HepG2 (cell line): ENCODE measurements around the gene SMARCA4.

Experiments used
- CHD4 ChIP-seq: fragments of 200-600 bp; sonication (generic); IDR thresholded peaks from 2 replicates; pipeline ENCODE4 v1.7.0; 2017; ENCODE audit warnings: mild to moderate bottlenecking, low read length, borderline replicate concordance
- CREB1 ChIP-seq, 2 experiments: fragments of 450-650 bp in 1 of 2; IDR thresholded peaks; 2 replicates each; pipeline ENCODE4 v1.6.1; 2016 to 2017; ENCODE audit warnings: control low read depth in 1 of 2, mild to moderate bottlenecking in 1 of 2, missing compliant biosample characterization in 1 of 2, missing genetic modification characterization in 1 of 2
- CTCF ChIP-seq: sonication (generic); formaldehyde crosslinking; IDR thresholded peaks from 2 replicates; pipeline ENCODE4 v1.5.0; 2020; ENCODE audit warnings: mild to moderate bottlenecking, missing genetic modification reagents, moderate library complexity
- EP300 ChIP-seq, 3 experiments: sonication (generic) in 1 of 3; formaldehyde crosslinking in 1 of 3; IDR thresholded peaks; 2 replicates each; pipeline versions ENCODE4 v1.5.1 to v1.6.1; 2011 to 2020; ENCODE audit warnings: low read depth in 2 of 3, low read length in 2 of 3, borderline replicate concordance in 1 of 3, improper control_type of control experiment in 1 of 3, mild to moderate bottlenecking in 1 of 3, missing genetic modification reagents in 1 of 3, moderate library complexity in 1 of 3
- HNRNPK ChIP-seq: fragments of 200-400 bp; formaldehyde crosslinking; IDR thresholded peaks from 2 replicates; pipeline ENCODE4 v1.6.1; 2018; ENCODE audit warnings: low read length, low read depth, moderate library complexity, mild to moderate bottlenecking; ENCODE audit not compliant: poor library complexity, severe bottlenecking
- POLR2A ChIP-seq, 2 experiments: IDR thresholded peaks; 2 replicates each; pipeline ENCODE4 v1.6.1; 2011; ENCODE audit warnings: low read depth in 2 of 2, low read length in 2 of 2, mild to moderate bottlenecking in 1 of 2, moderate library complexity in 1 of 2; ENCODE audit not compliant: insufficient read depth in 1 of 2
- POLR2AphosphoS5 ChIP-seq: IDR thresholded peaks from 2 replicates; pipeline ENCODE4 v1.6.1; 2012; ENCODE audit warnings: low read depth, low read length
- SP1 ChIP-seq, 2 experiments: fragments of 450-650 bp in 1 of 2; sonication (generic) in 1 of 2; formaldehyde crosslinking in 1 of 2; IDR thresholded peaks; 2 replicates each; pipeline versions ENCODE4 v1.4.0 to v1.6.1; 2016 to 2020; ENCODE audit warnings: missing genetic modification reagents in 1 of 2
- SP140L ChIP-seq: sonication (generic); formaldehyde crosslinking; IDR thresholded peaks from 2 replicates; pipeline ENCODE4 v1.4.0; 2020; ENCODE audit warnings: missing genetic modification reagents, borderline replicate concordance
- TBP ChIP-seq: sonication (generic); formaldehyde crosslinking; IDR thresholded peaks from 2 replicates; pipeline ENCODE4 v1.5.0; 2020; ENCODE audit warnings: missing genetic modification reagents
- ZBTB38 ChIP-seq: sonication (generic); formaldehyde crosslinking; IDR thresholded peaks from 2 replicates; pipeline ENCODE4 v1.5.1; 2020; ENCODE audit warnings: mild to moderate bottlenecking, missing genetic modification reagents
- ZBTB43 ChIP-seq: sonication (generic); formaldehyde crosslinking; conservative IDR thresholded peaks from 2 replicates; pipeline ENCODE4 v1.4.0; 2020; ENCODE audit warnings: missing genetic modification reagents

GRCh38 chr19:11019824-11020223 lies 59.0 kb downstream of the SMARCA4 start:
- TF ChIP-seq POLR2AphosphoS5 = no peak
- no peak for TF ChIP-seq HNRNPK
- no peak for TF ChIP-seq SP1 (IDR thresholded peaks at IDR 0.05)
- no peak for TF ChIP-seq SP1 (CRISPR knock-in tag; IDR thresholded peaks at IDR 0.05)
- no peak for TF ChIP-seq CTCF (CRISPR knock-in tag)
- TF ChIP-seq TBP = no peak
- TF ChIP-seq ZBTB43 = no peak
- TF ChIP-seq ZBTB38 (CRISPR knock-in tag) = no peak
- no peak for TF ChIP-seq POLR2A (IDR thresholded peaks at IDR 0.05; ENCODE audit: insufficient read depth in 1 of 2, low read depth in 2 of 2, low read length in 2 of 2)
- no peak for TF ChIP-seq EP300 (IDR thresholded peaks at IDR 0.05; ENCODE audit: low read depth in 2 of 2, low read length in 2 of 2)
- TF ChIP-seq EP300 (CRISPR knock-in tag; IDR thresholded peaks at IDR 0.05; ENCODE audit: borderline replicate concordance) = no peak
- no peak for TF ChIP-seq SP140L (CRISPR knock-in tag)
- TF ChIP-seq CREB1 (IDR thresholded peaks at IDR 0.05) = no peak
- no peak for TF ChIP-seq CREB1 (CRISPR knock-in tag; IDR thresholded peaks at IDR 0.05)
- TF ChIP-seq CHD4 = no peak
